Ovary (tissue), 9 donors: Measurements from ENCODE around the gene DDRGK1. TPM values are rescaled to one million over a fixed set of nuclear protein-coding genes. Genes with fewer than 3 reads are reported as not detected.

Experiments used
- DNase-seq, 5 donors: peaks; one replicate each; pipeline ENCODE4 v3.0.0-alpha.2; 2019 to 2020
- H3K27ac ChIP-seq, 2 donors: fragments of 200-600 bp; one replicate each; pipeline versions ENCODE4 v1.5.1 to v1.8.0; 2019 to 2022
- H3K27me3 ChIP-seq: fragments of 200-600 bp; one replicate; pipeline ENCODE4 v1.8.0; 2022
- H3K36me3 ChIP-seq: fragments of 200-600 bp; sonication (generic); one replicate; pipeline ENCODE4 v1.5.1; 2019
- H3K4me1 ChIP-seq: one replicate; pipeline ENCODE4 v1.8.1; 2013; ENCODE audit warnings: mild to moderate bottlenecking, moderate library complexity; ENCODE audit not compliant: insufficient read depth
- H3K4me3 ChIP-seq: fragments of 200-600 bp; sonication (generic); one replicate; pipeline ENCODE4 v1.5.1; 2017
- H3K9me3 ChIP-seq, 2 donors: fragments of 200-600 bp in 1 of 2; sonication (generic) in 1 of 2; one replicate each; pipeline versions ENCODE4 v1.5.1 to v1.8.1; 2013 to 2019; ENCODE audit warnings: mild to moderate bottlenecking in 1 of 2, moderate library complexity in 1 of 2
- CTCF ChIP-seq, 3 donors: fragments of 450-650 bp in 2 of 3; fragments of 200-600 bp in 1 of 3; IDR thresholded peaks; one replicate each; pipeline versions ENCODE4 v1.5.1 to v1.8.0; 2016 to 2022; ENCODE audit warnings: antibody characterized with exemption in 3 of 3, mild to moderate bottlenecking in 1 of 3
- EP300 ChIP-seq: sonication (generic); formaldehyde crosslinking; IDR thresholded peaks from one replicate; pipeline ENCODE4 v1.6.1; 2017; ENCODE audit warnings: antibody characterized with exemption
- POLR2A ChIP-seq: fragments of 450-650 bp; IDR thresholded peaks from one replicate; pipeline ENCODE4 v1.6.1; 2017; ENCODE audit warnings: antibody characterized with exemption, mild to moderate bottlenecking, moderate library complexity
- WGBS, 3 donors: extraction: QIAGEN DNeasy Blood & Tissue Kit in 1 of 3; methylation state at CpG; one replicate each; pipeline versions ENCODE4 v1.1.5 to v1.1.7; 2013 to 2017; 5-methylcytosine and 5-hydroxymethylcytosine counted together
- intact Hi-C, 4 donors: fragments of 100-400 bp; cut with DNase I; formaldehyde crosslinking; loops; one replicate each; pipeline versions ENCODE4 v1.11.0 to v1.15.1; 2022 to 2023
- polyA plus RNA-seq, 2 donors: library from polyadenylated mRNA; stranded (reverse); fragments of 200-250 nt in 1 of 2; fragments of 350-450 nt in 1 of 2; fragmentation: Illumina TruSeq in 1 of 2; extraction: RNeasy Lipid Tissue Mini Kit (QIAGEN cat#74804) in 1 of 2; gene quantifications; one replicate each; pipeline ENCODE4 v1.2.3, GENCODE V29; 2013 to 2014
- total RNA-seq, 7 donors: library from RNA; depleted of rRNA in 2 of 7; stranded (reverse); fragments of >200 nt in 2 of 7; fragmentation: NEBNext Ultra II Directional in 3 of 7; extraction: Animal tissue kit (Norgen Biotek cat#: 25700) in 3 of 7; gene quantifications; one replicate each; pipeline versions ENCODE4 v1.1.0 to v1.2.4, GENCODE V29; 2016 to 2023
- donor health status: DM: no; HTN: no; CAD: no; lungs with moderate emphysema.
- donor health status: DM: no; HTN: no; CAD: no.
- donor health status: Bipolar disorder and iron deficiency.
- donor health status: DM: yes; HTN: yes; CAD: no.
- donor health status: DM: no; HTN: no; CAD: no.
- donor health status: DM: yes; HTN: yes; CAD: no.

Gene DDRGK1
- total and polyA plus RNA-seq, 9 donors, result 38.5 to 63.9 (median 52.5) TPM

DNA sequence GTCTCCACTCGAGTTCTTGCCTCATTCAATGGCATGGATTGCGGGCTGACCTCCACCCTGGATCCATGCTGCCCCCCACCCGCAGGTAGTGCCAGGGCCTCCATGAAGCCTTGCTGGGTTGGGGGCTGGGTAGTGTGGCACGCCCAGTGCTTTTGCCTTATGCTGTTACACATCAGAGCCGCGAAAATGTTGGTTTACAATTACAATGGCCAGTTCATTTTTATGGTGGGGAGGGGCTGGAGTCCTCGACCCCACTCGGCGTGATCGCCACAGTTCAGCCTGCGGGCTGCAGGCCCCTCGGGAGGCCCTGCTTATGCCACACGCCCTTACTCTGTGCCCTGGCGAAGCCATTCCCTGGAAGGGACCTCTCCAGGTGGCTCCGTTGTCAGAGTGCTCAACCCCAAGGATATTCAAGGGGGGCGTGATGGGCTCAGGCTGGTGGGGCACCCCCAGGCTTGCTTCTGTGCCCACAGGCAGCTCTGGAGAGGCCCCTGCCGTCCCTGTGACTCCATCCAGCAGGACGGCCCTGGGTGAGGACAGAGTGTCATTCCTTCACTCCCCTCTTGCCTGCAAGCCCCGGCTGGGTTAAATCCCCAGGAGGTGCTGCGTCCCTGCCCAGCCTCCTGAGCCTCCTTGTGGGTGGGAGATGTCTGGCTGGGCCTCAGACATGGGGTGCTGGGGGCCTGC lies 19.7 kb upstream of the DDRGK1 start:
- no peaks in the 10 kb centered on the region for H3K27me3 ChIP-seq
- WGBS, 3 donors, result 84 to 85% (median 84%) methylated on average over 20 of the region's 20 CpGs
- no peak for DNase-seq
- no peak for TF ChIP-seq EP300
- TF ChIP-seq POLR2A, result no peak
- H3K36me3 ChIP-seq, result no peaks in the 10 kb centered on the region
- intact Hi-C loops, result no loop called here
- no peak overlapping the region for H3K27ac ChIP-seq
- H3K4me3 ChIP-seq, result no peak overlapping the region
- H3K9me3 ChIP-seq, result no peaks in the 10 kb centered on the region
- H3K4me1 ChIP-seq, result no peaks in the 10 kb centered on the region

GRCh38 chr20:3223651-3223993 lies 19.1 kb upstream of the DDRGK1 start:
- TF ChIP-seq CTCF (IDR thresholded peaks at IDR 0.05) (no peak), EP300 (no peak), POLR2A (no peak)
- Histone ChIP-seq H3K9me3 (no peaks in the 10 kb centered on the region), H3K4me3 (no peak overlapping the region), H3K27me3 (no peaks in the 10 kb centered on the region), H3K36me3 (no peaks in the 10 kb centered on the region), H3K4me1 (peaks cover under 1% of the 10 kb centered on the region), H3K27ac (no peak overlapping the region)
- 71 to 82% (median 82%) methylated on average over 6 of the region's 6 CpGs for WGBS, 3 donors
- intact Hi-C loops, result no loop called here
- no peak for DNase-seq

GRCh38 chr20:3222635-3223600 lies 18.4 kb upstream of the DDRGK1 start:
- Histone ChIP-seq H3K9me3 (no peaks in the 10 kb centered on the region), H3K27me3 (no peaks in the 10 kb centered on the region), H3K4me3 (no peak overlapping the region), H3K4me1 (peaks cover 4% of the 10 kb centered on the region), H3K27ac (no peak overlapping the region), H3K36me3 (no peaks in the 10 kb centered on the region)
- intact Hi-C loops, result no loop called here
- no peak for TF ChIP-seq CTCF (IDR thresholded peaks at IDR 0.05)
- WGBS, 3 donors, result 75 to 80% (median 77%) methylated on average over 22 to 25 of the region's 25 CpGs
- no peak for DNase-seq

GRCh38 chr20:3221398-3222226 lies 17.1 kb upstream of the DDRGK1 start:
- TF ChIP-seq CTCF (IDR thresholded peaks at IDR 0.05) (no peak), POLR2A (no peak), EP300 (no peak)
- intact Hi-C loops, result no loop called here
- no peak for DNase-seq
- Histone ChIP-seq H3K4me3 (no peak overlapping the region), H3K9me3 (no peaks in the 10 kb centered on the region), H3K36me3 (no peaks in the 10 kb centered on the region), H3K27ac (no peak overlapping the region), H3K27me3 (no peaks in the 10 kb centered on the region), H3K4me1 (peaks cover 4% of the 10 kb centered on the region)
- WGBS, 3 donors, result 90 to 91% (median 90%) methylated on average over 18 of the region's 18 CpGs
